GM12801 (cell line): ENCODE measurements around the gene RIMKLB.

Experiments
- TF ChIP-seq, protein P1 (sequence below): IDR thresholded peaks from one replicate; pipeline ENCODE4 v1.5.1; 2011; ENCODE audit warnings: control low read depth; ENCODE audit not compliant: insufficient read length; ENCODE audit errors: extremely low read depth

Gene RIMKLB

GRCh38 chr12:8828257-8829124 lies 130.7 kb downstream of the RIMKLB start:
- TF ChIP-seq, protein P1, sequence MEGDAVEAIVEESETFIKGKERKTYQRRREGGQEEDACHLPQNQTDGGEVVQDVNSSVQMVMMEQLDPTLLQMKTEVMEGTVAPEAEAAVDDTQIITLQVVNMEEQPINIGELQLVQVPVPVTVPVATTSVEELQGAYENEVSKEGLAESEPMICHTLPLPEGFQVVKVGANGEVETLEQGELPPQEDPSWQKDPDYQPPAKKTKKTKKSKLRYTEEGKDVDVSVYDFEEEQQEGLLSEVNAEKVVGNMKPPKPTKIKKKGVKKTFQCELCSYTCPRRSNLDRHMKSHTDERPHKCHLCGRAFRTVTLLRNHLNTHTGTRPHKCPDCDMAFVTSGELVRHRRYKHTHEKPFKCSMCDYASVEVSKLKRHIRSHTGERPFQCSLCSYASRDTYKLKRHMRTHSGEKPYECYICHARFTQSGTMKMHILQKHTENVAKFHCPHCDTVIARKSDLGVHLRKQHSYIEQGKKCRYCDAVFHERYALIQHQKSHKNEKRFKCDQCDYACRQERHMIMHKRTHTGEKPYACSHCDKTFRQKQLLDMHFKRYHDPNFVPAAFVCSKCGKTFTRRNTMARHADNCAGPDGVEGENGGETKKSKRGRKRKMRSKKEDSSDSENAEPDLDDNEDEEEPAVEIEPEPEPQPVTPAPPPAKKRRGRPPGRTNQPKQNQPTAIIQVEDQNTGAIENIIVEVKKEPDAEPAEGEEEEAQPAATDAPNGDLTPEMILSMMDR: no peak

GRCh38 chr12:8829125-8829518 lies 131.3 kb downstream of the RIMKLB start:
- TF ChIP-seq, protein P1: no peak

DNA sequence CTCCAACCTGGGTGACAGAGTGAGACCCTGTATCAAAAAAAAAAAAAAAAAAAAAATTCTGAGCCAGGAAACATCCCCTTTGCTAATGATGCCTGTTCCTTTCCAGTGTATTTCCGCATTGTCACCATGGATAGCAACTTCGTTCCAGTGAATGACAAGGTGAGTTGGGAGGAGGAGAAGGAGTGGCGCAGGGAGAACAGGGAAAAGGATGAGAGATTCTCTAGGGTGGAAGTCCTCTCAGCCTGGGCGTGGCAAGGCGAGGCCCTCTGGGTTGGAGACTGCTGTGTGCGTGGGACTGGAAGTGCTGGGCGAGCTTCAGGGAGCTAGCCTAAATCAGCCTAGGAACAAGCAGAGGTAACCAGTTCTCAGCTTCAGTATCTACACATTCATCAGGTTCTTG lies 131.8 kb downstream of the RIMKLB start:
- TF ChIP-seq, protein P1: no peak

DNA sequence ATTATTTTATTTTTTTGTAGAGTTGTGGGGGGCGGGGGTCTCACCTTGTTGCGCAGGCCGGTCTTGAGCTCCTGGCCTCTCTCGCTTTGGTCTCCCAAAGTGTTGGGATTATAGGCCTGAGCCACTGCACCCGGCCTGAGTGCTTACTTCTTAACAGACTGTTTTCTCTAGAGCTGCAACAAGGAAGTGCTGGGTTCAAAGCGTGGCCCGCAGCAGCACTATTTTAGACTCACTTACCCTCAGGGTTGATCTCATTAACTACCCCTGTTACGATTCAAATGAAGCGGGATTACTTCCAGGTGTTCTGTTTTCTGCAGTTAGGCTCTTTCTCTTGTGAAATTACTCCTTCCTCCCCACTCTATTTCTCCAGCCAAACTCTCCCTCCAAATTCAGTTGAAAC lies 133.3 kb downstream of the RIMKLB start:
- TF ChIP-seq, protein P1: no peak

- TF ChIP-seq, protein P1: no peak
These were observed 134.7 kb downstream of the RIMKLB start for GRCh38 chr12:8832500-8832899.
